OCI-LY3 (cell line): ENCODE data around the gene GGA2.

ENCODE experiments used
- H2AFZ ChIP-seq: fragments of 200-600, 300-600 bp; shearing (Covaris generic); 2 replicates; pipeline ENCODE4 v1.6.0; 2014; ENCODE audit warnings: antibody characterized with exemption, low read depth, low read length
- H3K27ac ChIP-seq: fragments of 200-600, 300-600 bp; sonication (generic); 2 replicates; pipeline ENCODE4 v1.5.1; 2014; ENCODE audit warnings: mild to moderate bottlenecking, low read length, moderate library complexity, mixed read lengths
- H3K27me3 ChIP-seq: fragments of 200-600, 300-600 bp; sonication (generic); 2 replicates; pipeline ENCODE4 v1.6.1; 2014; ENCODE audit warnings: low read depth, low read length, mixed read lengths
- H3K36me3 ChIP-seq: fragments of 200-600, 300-600 bp; sonication (generic); replicated peaks from 2 replicates; pipeline ENCODE3; 2014; ENCODE audit warnings: low read depth, low read length, mixed read lengths
- H3K4me1 ChIP-seq: fragments of 300-600, 200-600 bp; sonication (generic); 2 replicates; pipeline ENCODE4 v1.6.1; 2014; ENCODE audit warnings: low read length, mixed read lengths
- H3K4me2 ChIP-seq: fragments of 200-600, 300-600 bp; sonication (generic); 2 replicates; pipeline ENCODE4 v1.6.1; 2014; ENCODE audit warnings: low read length, mixed read lengths
- H3K4me3 ChIP-seq: fragments of 300-600, 200-600 bp; sonication (generic); 2 replicates; pipeline ENCODE4 v1.5.1; 2014; ENCODE audit warnings: antibody characterized with exemption, mild to moderate bottlenecking, low read length, moderate library complexity
- H3K79me2 ChIP-seq: fragments of 300-600, 200-600 bp; shearing (Covaris generic); 2 replicates; pipeline ENCODE4 v1.6.1; 2014; ENCODE audit warnings: mild to moderate bottlenecking, low read length, mixed read lengths
- H3K9ac ChIP-seq: fragments of 300-600, 200-600 bp; shearing (Covaris generic); 2 replicates; pipeline ENCODE4 v1.6.0; 2014; ENCODE audit warnings: mild to moderate bottlenecking, low read length, moderate library complexity
- H3K9me3 ChIP-seq: fragments of 200-600, 300-600 bp; shearing (Covaris generic); 2 replicates; pipeline ENCODE4 v1.6.1; 2014; ENCODE audit warnings: low read length, mixed read lengths; ENCODE audit not compliant: insufficient read depth
- H4K20me1 ChIP-seq: fragments of 200-600, 300-600 bp; sonication (generic); 2 replicates; pipeline ENCODE4 v1.6.1; 2016; ENCODE audit warnings: low read length, mixed read lengths; ENCODE audit not compliant: insufficient read depth
- CTCF ChIP-seq: fragments of 200-600, 300-600 bp; sonication (generic); IDR thresholded peaks from 2 replicates; pipeline ENCODE4 v1.5.1; 2014; ENCODE audit warnings: antibody characterized with exemption, low read length, low read depth
- EZH2phosphoT487 ChIP-seq: fragments of 200-600 bp; shearing (Covaris generic); IDR thresholded peaks from 2 replicates; pipeline ENCODE4 v1.6.1; 2018; ENCODE audit warnings: antibody characterized with exemption, mixed run types, low read depth

Gene GGA2

GRCh38 chr16:23510164-23510914 is at the start of gene GGA2:
Gene GGA2 (minus strand): TSS chr16:23510494. CDS start chr16:23510411, 83 bp downstream.
- TF ChIP-seq CTCF = no peak
- TF ChIP-seq EZH2phosphoT487 = no peak
- 0 out of 2 replicates have a peak within 1 kb of the TSS, but pooled peaks have one; percentile 84 for H2AFZ ChIP-seq
- peak within 1 kb of the TSS; percentile 100 for H3K4me3 ChIP-seq
- peaks cover 28% of the 10 kb centered on the region for H3K36me3 ChIP-seq
- H3K4me2 ChIP-seq = peak within 1 kb of the TSS; percentile 99
- peaks cover 50% of the 10 kb centered on the region for H3K79me2 ChIP-seq
- H3K9me3 ChIP-seq = no peaks in the 10 kb centered on the region
- H3K27ac ChIP-seq = peak within 1 kb of the TSS; percentile 46
- peaks cover 36% of the 10 kb centered on the region for H3K4me1 ChIP-seq
- no peaks in the 10 kb centered on the region for H3K27me3 ChIP-seq
- peaks cover 41% of the 10 kb centered on the region for H4K20me1 ChIP-seq
- H3K9ac ChIP-seq = peak within 1 kb of the TSS; percentile 90

GRCh38 chr16:23557779-23558702 is 47.7 kb upstream of the GGA2 start:
- no peaks in the 10 kb centered on the region for H3K9me3 ChIP-seq
- no peaks in the 10 kb centered on the region for H4K20me1 ChIP-seq
- H3K79me2 ChIP-seq = peaks cover 80% of the 10 kb centered on the region
- peak overlapping the region; percentile 99 for H3K4me2 ChIP-seq
- peaks cover 43% of the 10 kb centered on the region for H3K36me3 ChIP-seq
- peak overlapping the region; percentile 73 for H3K9ac ChIP-seq
- no peaks in the 10 kb centered on the region for H3K27me3 ChIP-seq
- no peak for TF ChIP-seq EZH2phosphoT487
- TF ChIP-seq CTCF = no peak
- peak overlapping the region; percentile 74 for H3K27ac ChIP-seq
- peak overlapping the region; percentile 82 for H3K4me3 ChIP-seq
- peaks cover 18% of the 10 kb centered on the region for H3K4me1 ChIP-seq
- H2AFZ ChIP-seq = no peak overlapping the region; the same call in 1 of the 2 replicates

GRCh38 chr16:23556881-23557778 is 46.8 kb upstream of the GGA2 start, which contains the start of the genes EARS2 and UBFD1:
Gene EARS2 (minus strand): TSS chr16:23557350. CDS start chr16:23557343, 7 bp downstream.
Gene UBFD1 (plus strand): TSS chr16:23557727. CDS start chr16:23557743, 16 bp downstream.
- H3K4me3 ChIP-seq = peak within 1 kb of the TSS; percentile 82
- H3K79me2 ChIP-seq = peaks cover 80% of the 10 kb centered on the region
- H3K9ac ChIP-seq = peak within 1 kb of the TSS; percentile 73
- H3K9me3 ChIP-seq = no peaks in the 10 kb centered on the region
- peak within 1 kb of the TSS; percentile 66; the same call in 1 of the 2 replicates for H2AFZ ChIP-seq
- H3K4me1 ChIP-seq = peaks cover 18% of the 10 kb centered on the region
- no peaks in the 10 kb centered on the region for H3K27me3 ChIP-seq
- H3K4me2 ChIP-seq = peak within 1 kb of the TSS; percentile 99
- H4K20me1 ChIP-seq = no peaks in the 10 kb centered on the region
- H3K36me3 ChIP-seq = peaks cover 41% of the 10 kb centered on the region
- H3K27ac ChIP-seq = peak within 1 kb of the TSS; percentile 74
- TF ChIP-seq EZH2phosphoT487 (no peak), CTCF (peak; percentile 72)
